HG03571 (cell line): ENCODE results near the gene MUC5AC.
"Not testable (repeated sequence)": the region's sequence is repeated elsewhere in the genome, so short reads cannot be mapped to it uniquely, and the experiment has no call there.

Experiments used
- ATAC-seq: cut with Tn5 transposase; IDR thresholded peaks from one replicate; pipeline ENCODE4 v1.9.1; 2021; ENCODE audit not compliant: unreplicated experiment

MUC5AC gene

GRCh38 chr11:1232883-1233321 is 75.1 kb downstream of the MUC5AC start:
- no peak for ATAC-seq

- no peak for ATAC-seq
These were observed 75.7 kb downstream of the MUC5AC start for GRCh38 chr11:1233351-1234053.

GRCh38 chr11:1234054-1234720 is 76.4 kb downstream of the MUC5AC start:
- ATAC-seq: no peak

DNA sequence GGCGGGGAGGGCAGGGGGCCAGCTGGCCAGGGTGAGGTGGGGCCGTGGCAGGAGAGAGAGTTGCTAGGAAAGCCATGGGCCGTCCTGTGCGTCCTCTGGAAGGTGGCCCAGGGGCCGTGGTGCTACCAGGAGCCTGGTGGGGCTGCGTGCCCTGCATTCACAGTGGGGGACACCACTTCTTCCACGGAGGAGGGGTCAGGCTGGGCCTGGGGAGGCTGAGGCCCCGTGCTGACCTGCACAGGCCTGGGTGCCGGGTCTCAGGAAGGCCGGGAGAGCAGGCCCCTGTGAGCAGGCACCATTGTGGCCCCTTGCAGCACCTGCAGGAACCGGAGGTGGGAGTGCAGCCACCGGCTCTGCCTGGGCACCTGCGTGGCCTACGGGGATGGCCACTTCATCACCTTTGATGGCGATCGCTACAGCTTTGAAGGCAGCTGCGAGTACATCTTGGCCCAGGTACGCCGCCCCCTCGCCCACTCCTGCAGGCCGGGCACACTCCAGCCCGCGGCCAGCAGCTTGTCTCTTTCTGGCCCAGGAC is 77.1 kb downstream of the MUC5AC start:
- no peak for ATAC-seq

- ATAC-seq: no peak
These were observed 77.7 kb downstream of the MUC5AC start for GRCh38 chr11:1235306-1235900.

DNA sequence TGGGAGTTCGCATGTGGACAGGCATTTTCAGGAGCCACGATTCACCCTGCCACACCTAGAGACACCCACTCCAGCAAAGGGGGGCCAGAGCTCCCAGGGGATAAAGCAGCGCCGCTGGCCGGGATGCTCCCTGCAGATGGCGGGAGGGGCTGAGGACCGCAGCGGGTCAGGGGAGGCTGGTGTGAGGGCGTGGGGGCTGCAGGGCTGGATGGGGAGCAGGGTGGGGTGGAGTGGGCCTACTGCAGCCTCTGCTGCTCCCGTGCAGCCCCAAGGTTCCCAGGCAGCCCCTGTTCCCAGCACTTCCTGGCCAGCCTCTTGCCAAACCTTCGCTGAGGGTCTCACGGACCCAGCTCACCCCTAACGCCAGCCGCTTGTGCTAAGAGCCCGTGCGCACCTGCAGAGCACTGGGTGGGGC is 78.2 kb downstream of the MUC5AC start:
- no peak for ATAC-seq

DNA sequence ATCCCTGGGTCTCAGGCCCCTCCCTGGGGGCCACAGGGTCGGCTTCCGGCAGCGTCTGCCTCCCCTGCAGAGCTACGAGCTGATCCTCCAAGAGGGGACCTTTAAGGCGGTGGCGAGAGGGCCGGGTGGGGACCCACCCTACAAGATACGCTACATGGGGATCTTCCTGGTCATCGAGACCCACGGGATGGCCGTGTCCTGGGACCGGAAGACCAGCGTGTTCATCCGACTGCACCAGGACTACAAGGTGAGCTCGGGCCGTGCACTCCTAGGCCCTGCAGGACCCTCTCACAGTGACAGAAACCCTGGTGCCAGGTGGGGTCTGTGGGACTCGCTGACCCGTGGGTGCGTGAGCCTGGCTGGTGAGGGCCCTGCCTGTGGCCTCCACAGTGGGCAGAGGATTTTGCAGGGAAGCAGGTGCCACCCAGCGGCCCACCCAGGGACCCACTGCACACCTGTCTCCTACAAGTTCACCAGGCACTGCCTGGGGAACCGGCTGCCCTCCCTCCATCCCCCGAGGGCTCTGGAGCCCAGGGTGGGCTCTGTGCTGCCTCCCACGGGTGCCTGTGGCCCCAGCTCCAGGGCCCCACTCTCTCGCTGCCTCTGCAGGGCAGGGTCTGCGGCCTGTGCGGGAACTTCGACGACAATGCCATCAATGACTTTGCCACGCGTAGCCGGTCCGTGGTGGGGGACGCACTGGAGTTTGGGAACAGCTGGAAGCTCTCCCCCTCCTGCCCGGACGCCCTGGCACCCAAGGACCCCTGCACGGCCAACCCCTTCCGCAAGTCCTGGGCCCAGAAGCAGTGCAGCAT is 78.8 kb downstream of the MUC5AC start:
- no peak for ATAC-seq

DNA sequence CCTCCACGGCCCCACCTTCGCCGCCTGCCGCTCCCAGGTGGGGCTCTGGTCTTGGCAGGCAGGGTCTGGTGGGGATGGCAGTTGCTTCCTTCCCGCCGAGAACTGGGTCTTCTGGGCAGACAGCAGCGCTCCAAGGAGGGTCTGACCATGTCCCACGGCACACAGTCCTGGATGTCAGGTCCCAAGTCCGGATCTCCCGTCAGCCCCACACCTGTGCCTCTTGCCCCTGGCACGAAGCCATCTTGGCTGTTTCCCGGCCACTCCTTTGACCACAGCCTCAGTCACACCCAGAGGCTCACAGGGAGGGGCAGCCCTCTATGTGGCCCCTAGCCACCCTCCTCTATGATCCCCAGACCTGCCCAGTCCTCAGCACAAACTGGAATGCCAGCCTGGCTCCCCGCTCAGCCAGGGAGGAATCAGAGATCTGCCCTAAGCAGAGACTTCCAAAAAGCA is 79.4 kb downstream of the MUC5AC start:
- no peak for ATAC-seq

DNA sequence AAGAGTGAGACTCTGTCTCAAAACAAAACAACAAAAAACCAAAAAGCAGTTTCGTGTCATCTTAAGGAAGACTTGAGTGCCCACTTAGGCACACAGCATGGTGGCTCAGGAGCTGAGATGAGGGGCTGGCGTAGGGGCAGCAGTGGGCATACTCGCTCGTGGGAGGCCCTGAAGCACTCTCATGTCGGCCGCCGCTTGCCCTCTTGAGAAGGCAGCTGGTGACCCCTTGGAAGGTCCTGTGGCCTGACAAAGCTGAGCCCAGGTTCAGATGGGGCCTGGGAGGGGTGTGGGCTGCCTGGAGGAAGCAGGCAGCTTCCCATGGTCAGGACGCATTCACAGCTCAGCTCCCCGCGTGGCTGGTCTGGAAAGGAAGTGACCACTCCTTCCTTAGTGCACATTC is 80.1 kb downstream of the MUC5AC start:
- ATAC-seq: no peak

- ATAC-seq: no peak
These were observed 81.2 kb downstream of the MUC5AC start for GRCh38 chr11:1238767-1239595.

DNA sequence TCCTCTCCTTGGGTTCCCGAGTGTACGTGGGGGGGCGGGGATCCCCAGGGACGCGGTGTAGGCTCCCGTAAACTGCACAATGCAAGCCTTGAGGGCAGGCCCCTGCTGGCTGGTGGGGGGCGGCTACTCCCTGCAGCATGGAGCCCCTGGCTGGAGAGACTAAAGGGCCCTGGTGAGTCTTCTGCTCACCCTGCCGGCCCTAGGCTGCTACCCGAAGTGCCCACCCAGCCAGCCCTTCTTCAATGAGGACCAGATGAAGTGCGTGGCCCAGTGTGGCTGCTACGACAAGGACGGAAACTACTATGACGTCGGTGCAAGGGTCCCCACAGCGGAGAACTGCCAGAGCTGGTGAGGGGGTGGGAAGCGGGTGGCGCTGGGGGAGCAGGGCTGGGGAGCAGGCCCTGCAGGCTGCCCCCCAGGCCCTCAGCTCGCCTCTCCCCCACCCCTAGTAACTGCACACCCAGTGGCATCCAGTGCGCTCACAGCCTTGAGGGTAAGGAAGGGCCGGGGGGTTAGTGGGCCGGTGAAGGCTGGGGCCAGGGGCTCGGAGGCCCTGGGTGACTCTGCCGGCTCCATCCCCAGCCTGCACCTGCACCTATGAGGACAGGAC is 81.9 kb downstream of the MUC5AC start:
- no peak for ATAC-seq

DNA sequence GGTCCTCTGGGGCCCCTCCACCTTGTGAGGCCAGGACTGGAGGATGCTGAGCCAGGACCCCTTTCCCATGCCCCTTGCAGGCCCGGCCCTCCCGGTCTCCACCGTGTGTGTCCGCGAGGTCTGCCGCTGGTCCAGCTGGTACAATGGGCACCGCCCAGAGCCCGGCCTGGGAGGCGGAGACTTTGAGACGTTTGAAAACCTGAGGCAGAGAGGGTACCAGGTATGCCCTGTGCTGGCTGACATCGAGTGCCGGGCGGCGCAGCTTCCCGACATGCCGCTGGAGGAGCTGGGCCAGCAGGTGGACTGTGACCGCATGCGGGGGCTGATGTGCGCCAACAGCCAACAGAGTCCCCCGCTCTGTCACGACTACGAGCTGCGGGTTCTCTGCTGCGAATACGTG is 83.0 kb downstream of the MUC5AC start:
- no peak for ATAC-seq

- ATAC-seq: no peak
These were observed 84.0 kb downstream of the MUC5AC start for GRCh38 chr11:1241706-1242105.

GRCh38 chr11:1242289-1242688 is 84.5 kb downstream of the MUC5AC start:
- no peak for ATAC-seq

DNA sequence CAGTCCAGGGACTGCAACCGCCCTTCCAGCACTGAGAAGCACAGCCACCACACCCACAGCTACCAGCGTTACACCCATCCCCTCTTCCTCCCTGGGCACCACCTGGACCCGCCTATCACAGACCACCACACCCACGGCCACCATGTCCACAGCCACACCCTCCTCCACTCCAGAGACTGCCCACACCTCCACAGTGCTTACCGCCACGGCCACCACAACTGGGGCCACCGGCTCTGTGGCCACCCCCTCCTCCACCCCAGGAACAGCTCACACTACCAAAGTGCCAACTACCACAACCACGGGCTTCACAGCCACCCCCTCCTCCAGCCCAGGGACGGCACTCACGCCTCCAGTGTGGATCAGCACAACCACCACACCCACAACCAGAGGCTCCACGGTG is 85.0 kb downstream of the MUC5AC start:
- ATAC-seq: not testable (repeated sequence)

DNA sequence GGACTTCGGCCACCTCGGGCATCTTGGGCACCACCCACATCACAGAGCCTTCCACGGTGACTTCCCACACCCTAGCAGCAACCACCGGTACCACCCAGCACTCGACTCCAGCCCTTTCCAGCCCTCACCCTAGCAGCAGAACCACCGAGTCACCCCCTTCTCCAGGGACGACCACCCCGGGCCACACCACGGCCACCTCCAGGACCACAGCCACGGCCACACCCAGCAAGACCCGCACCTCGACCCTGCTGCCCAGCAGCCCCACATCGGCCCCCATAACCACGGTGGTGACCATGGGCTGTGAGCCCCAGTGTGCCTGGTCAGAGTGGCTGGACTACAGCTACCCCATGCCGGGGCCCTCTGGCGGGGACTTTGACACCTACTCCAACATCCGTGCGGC is 85.8 kb downstream of the MUC5AC start:
- not testable (repeated sequence) for ATAC-seq

DNA sequence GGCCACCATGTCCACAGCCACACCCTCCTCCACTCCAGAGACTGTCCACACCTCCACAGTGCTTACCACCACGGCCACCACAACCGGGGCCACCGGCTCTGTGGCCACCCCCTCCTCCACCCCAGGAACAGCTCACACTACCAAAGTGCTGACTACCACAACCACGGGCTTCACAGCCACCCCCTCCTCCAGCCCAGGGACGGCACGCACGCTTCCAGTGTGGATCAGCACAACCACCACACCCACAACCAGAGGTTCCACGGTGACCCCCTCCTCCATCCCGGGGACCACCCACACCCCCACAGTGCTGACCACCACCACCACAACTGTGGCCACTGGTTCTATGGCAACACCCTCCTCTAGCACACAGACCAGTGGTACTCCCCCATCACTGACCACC is 86.8 kb downstream of the MUC5AC start:
- ATAC-seq: not testable (repeated sequence)

DNA sequence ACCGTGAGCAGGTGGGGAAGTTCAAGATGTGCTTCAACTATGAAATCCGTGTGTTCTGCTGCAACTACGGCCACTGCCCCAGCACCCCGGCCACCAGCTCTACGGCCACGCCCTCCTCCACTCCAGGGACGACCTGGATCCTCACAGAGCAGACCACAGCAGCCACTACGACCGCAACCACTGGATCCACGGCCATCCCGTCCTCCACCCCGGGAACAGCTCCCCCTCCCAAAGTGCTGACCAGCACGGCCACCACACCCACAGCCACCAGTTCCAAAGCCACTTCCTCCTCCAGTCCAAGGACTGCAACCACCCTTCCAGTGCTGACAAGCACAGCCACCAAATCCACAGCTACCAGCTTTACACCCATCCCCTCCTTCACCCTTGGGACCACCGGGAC is 88.0 kb downstream of the MUC5AC start:
- ATAC-seq: not testable (repeated sequence)

GRCh38 chr11:1246301-1246700 is 88.5 kb downstream of the MUC5AC start:
- not testable (repeated sequence) for ATAC-seq

- not testable (repeated sequence) for ATAC-seq
These were observed 89.3 kb downstream of the MUC5AC start for GRCh38 chr11:1247026-1247425.
